GM23338 (cell line): ENCODE results near the gene ZNF440. TPM values are rescaled to one million over a fixed set of nuclear protein-coding genes. Genes with fewer than 3 reads are reported as not detected.
"Not testable (repeated sequence)": the region's sequence is repeated elsewhere in the genome, so short reads cannot be mapped to it uniquely, and the experiment has no call there.

Source experiments
- ATAC-seq: fragments of 200-7000 bp; cut with Tn5 transposase; 3 replicates; pipeline ENCODE4 v1.9.1; 2020
- DNase-seq: peaks from one replicate; pipeline ENCODE4 v3.0.0-alpha.2; 2015; ENCODE audit warnings: low spot score
- H2AFZ ChIP-seq: fragments of 200-600 bp; sonication (generic); 2 replicates; pipeline ENCODE4 v1.8.0; 2016; ENCODE audit warnings: antibody characterized with exemption, mild to moderate bottlenecking, moderate library complexity
- H3F3A ChIP-seq: fragments of 200-600 bp; sonication (generic); replicated peaks from 2 replicates; pipeline ENCODE4 v1.8.0; 2017; ENCODE audit warnings: antibody characterized with exemption, mixed run types, low read depth
- H3K27ac ChIP-seq: fragments of 200-600 bp; sonication (generic); 2 replicates; pipeline ENCODE4 v1.6.1; 2016; ENCODE audit warnings: low read depth
- H3K27me3 ChIP-seq: fragments of 200-600 bp; sonication (generic); 2 replicates; pipeline ENCODE4 v1.8.0; 2016; ENCODE audit warnings: mild to moderate bottlenecking, mixed run types, moderate library complexity; ENCODE audit not compliant: insufficient read depth
- H3K36me3 ChIP-seq: fragments of 200-600 bp; sonication (generic); 2 replicates; pipeline ENCODE4 v1.8.0; 2016; ENCODE audit warnings: mild to moderate bottlenecking; ENCODE audit not compliant: insufficient read depth
- H3K4me1 ChIP-seq: fragments of 200-600 bp; sonication (generic); 2 replicates; pipeline ENCODE4 v1.8.0; 2016; ENCODE audit warnings: mild to moderate bottlenecking, moderate library complexity; ENCODE audit not compliant: insufficient read depth
- H3K4me2 ChIP-seq: fragments of 200-600 bp; sonication (generic); 2 replicates; pipeline ENCODE4 v1.7.1; 2017; ENCODE audit warnings: mixed run types
- H3K4me3 ChIP-seq: fragments of 200-600 bp; sonication (generic); 2 replicates; pipeline ENCODE4 v1.6.1; 2016; ENCODE audit warnings: mixed run types
- H3K79me2 ChIP-seq: fragments of 200-600 bp; sonication (generic); replicated peaks from 2 replicates; pipeline ENCODE4 v1.8.0; 2017; ENCODE audit warnings: mild to moderate bottlenecking; ENCODE audit not compliant: insufficient read depth
- H3K9me2 ChIP-seq: fragments of 200-600 bp; sonication (generic); 2 replicates; pipeline ENCODE4 v1.8.0; 2017; ENCODE audit not compliant: insufficient read depth
- H4K20me1 ChIP-seq: fragments of 200-600 bp; sonication (generic); replicated peaks from 2 replicates; pipeline ENCODE4 v1.8.0; 2017; ENCODE audit warnings: mild to moderate bottlenecking; ENCODE audit not compliant: insufficient read depth
- H3K27ac Mint-ChIP-seq: 2 replicates; pipeline ENCODE4 v1.8.0; 2020; ENCODE audit warnings: inconsistent platforms, mild to moderate bottlenecking, moderate library complexity, mixed read lengths
- H3K27me3 Mint-ChIP-seq: 3 replicates; pipeline ENCODE4 v1.8.0; 2022; ENCODE audit warnings: low read depth, mild to moderate bottlenecking, moderate library complexity, mixed read lengths, inconsistent platforms; ENCODE audit not compliant: insufficient read depth, poor library complexity
- H3K36me3 Mint-ChIP-seq: 3 replicates; pipeline ENCODE4 v1.8.0; 2021; ENCODE audit warnings: low read depth, mild to moderate bottlenecking, inconsistent platforms, moderate library complexity, mixed read lengths
- H3K4me1 Mint-ChIP-seq: 3 replicates; pipeline ENCODE4 v1.8.0; 2020; ENCODE audit warnings: mild to moderate bottlenecking, inconsistent platforms, mixed read lengths
- H3K4me3 Mint-ChIP-seq: 3 replicates; pipeline ENCODE4 v1.8.0; 2021; ENCODE audit warnings: moderate library complexity, mild to moderate bottlenecking, inconsistent platforms, mixed read lengths
- H3K9me3 Mint-ChIP-seq: 3 replicates; pipeline ENCODE4 v1.8.0; 2020; ENCODE audit warnings: moderate library complexity, mild to moderate bottlenecking, inconsistent platforms, mixed read lengths
- CREB1 ChIP-seq: fragments of 250-450 bp; sonication (Bioruptor Pico); IDR thresholded peaks from 2 replicates; pipeline ENCODE4 v1.5.0; 2020; ENCODE audit warnings: low read depth, mild to moderate bottlenecking, moderate library complexity
- POLR2AphosphoS5 ChIP-seq: IDR thresholded peaks from 2 replicates; pipeline ENCODE4 v1.6.1; 2016; ENCODE audit warnings: antibody characterized with exemption, low read depth
- ZNF114 ChIP-seq: fragments of 250-450 bp; sonication (Bioruptor Pico); IDR thresholded peaks from 2 replicates; pipeline ENCODE4 v1.5.0; 2020; ENCODE audit warnings: mild to moderate bottlenecking, moderate library complexity
- polyA plus RNA-seq: library from polyadenylated mRNA; unstranded; fragments of >200 nt; fragmentation: Nextera tagmentation; extraction: Ambion mirVana; gene quantifications from 2 replicates; pipeline ENCODE4 v1.2.1, GENCODE V29; 2016
- total RNA-seq: library from RNA; depleted of rRNA; stranded (reverse); fragments of >200 nt; shearing (Covaris generic); gene quantifications from 2 replicates; pipeline ENCODE4 v1.2.3, GENCODE V29; 2014
- TF ChIP-seq, protein P1 (sequence below): fragments of 250-450 bp; sonication (Bioruptor Pico); IDR thresholded peaks from 2 replicates; pipeline ENCODE4 v1.5.0; 2020; ENCODE audit warnings: mild to moderate bottlenecking, moderate library complexity
- TF ChIP-seq, protein P2 (sequence below), 2 experiments: fragments of 200-600 bp in 1 of 2; sonication (generic) in 1 of 2; conservative IDR thresholded peaks; 2 replicates each; pipeline versions ENCODE4 v1.5.1 to v1.6.1; 2016 to 2017; ENCODE audit warnings: antibody characterized with exemption in 2 of 2, low read depth in 2 of 2, mild to moderate bottlenecking in 2 of 2, moderate library complexity in 1 of 2

ZNF440 gene
- total and polyA plus RNA-seq, 2 experiments from 2014 or later: 2.5 to 9.3 TPM

GRCh38 chr19:11848200-11848593, 34.1 kb downstream of the ZNF440 start (continued):
- TF ChIP-seq, protein P1, sequence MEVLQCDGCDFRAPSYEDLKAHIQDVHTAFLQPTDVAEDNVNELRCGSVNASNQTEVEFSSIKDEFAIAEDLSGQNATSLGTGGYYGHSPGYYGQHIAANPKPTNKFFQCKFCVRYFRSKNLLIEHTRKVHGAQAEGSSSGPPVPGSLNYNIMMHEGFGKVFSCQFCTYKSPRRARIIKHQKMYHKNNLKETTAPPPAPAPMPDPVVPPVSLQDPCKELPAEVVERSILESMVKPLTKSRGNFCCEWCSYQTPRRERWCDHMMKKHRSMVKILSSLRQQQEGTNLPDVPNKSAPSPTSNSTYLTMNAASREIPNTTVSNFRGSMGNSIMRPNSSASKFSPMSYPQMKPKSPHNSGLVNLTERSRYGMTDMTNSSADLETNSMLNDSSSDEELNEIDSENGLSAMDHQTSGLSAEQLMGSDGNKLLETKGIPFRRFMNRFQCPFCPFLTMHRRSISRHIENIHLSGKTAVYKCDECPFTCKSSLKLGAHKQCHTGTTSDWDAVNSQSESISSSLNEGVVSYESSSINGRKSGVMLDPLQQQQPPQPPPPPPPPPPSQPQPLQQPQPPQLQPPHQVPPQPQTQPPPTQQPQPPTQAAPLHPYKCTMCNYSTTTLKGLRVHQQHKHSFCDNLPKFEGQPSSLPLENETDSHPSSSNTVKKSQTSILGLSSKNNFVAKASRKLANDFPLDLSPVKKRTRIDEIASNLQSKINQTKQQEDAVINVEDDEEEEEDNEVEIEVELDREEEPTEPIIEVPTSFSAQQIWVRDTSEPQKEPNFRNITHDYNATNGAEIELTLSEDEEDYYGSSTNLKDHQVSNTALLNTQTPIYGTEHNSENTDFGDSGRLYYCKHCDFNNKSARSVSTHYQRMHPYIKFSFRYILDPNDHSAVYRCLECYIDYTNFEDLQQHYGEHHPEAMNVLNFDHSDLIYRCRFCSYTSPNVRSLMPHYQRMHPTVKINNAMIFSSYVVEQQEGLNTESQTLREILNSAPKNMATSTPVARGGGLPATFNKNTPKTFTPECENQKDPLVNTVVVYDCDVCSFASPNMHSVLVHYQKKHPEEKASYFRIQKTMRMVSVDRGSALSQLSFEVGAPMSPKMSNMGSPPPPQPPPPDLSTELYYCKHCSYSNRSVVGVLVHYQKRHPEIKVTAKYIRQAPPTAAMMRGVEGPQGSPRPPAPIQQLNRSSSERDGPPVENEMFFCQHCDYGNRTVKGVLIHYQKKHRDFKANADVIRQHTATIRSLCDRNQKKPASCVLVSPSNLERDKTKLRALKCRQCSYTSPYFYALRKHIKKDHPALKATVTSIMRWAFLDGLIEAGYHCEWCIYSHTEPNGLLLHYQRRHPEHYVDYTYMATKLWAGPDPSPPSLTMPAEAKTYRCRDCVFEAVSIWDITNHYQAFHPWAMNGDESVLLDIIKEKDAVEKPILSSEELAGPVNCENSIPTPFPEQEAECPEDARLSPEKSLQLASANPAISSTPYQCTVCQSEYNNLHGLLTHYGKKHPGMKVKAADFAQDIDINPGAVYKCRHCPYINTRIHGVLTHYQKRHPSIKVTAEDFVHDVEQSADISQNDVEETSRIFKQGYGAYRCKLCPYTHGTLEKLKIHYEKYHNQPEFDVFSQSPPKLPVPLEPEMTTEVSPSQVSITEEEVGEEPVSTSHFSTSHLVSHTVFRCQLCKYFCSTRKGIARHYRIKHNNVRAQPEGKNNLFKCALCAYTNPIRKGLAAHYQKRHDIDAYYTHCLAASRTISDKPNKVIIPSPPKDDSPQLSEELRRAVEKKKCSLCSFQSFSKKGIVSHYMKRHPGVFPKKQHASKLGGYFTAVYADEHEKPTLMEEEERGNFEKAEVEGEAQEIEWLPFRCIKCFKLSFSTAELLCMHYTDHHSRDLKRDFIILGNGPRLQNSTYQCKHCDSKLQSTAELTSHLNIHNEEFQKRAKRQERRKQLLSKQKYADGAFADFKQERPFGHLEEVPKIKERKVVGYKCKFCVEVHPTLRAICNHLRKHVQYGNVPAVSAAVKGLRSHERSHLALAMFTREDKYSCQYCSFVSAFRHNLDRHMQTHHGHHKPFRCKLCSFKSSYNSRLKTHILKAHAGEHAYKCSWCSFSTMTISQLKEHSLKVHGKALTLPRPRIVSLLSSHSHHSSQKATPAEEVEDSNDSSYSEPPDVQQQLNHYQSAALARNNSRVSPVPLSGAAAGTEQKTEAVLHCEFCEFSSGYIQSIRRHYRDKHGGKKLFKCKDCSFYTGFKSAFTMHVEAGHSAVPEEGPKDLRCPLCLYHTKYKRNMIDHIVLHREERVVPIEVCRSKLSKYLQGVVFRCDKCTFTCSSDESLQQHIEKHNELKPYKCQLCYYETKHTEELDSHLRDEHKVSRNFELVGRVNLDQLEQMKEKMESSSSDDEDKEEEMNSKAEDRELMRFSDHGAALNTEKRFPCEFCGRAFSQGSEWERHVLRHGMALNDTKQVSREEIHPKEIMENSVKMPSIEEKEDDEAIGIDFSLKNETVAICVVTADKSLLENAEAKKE (CRISPR knock-in tag): no peak
- TF ChIP-seq ZNF114: no peak
- TF ChIP-seq CREB1 (CRISPR knock-in tag): no peak
- TF ChIP-seq, protein P2, sequence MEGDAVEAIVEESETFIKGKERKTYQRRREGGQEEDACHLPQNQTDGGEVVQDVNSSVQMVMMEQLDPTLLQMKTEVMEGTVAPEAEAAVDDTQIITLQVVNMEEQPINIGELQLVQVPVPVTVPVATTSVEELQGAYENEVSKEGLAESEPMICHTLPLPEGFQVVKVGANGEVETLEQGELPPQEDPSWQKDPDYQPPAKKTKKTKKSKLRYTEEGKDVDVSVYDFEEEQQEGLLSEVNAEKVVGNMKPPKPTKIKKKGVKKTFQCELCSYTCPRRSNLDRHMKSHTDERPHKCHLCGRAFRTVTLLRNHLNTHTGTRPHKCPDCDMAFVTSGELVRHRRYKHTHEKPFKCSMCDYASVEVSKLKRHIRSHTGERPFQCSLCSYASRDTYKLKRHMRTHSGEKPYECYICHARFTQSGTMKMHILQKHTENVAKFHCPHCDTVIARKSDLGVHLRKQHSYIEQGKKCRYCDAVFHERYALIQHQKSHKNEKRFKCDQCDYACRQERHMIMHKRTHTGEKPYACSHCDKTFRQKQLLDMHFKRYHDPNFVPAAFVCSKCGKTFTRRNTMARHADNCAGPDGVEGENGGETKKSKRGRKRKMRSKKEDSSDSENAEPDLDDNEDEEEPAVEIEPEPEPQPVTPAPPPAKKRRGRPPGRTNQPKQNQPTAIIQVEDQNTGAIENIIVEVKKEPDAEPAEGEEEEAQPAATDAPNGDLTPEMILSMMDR (conservative IDR thresholded peaks at IDR 0.05; ENCODE audit: low read depth in 2 of 2): no peak

GRCh38 chr19:11848594-11849469, 34.8 kb downstream of the ZNF440 start, which contains the start of gene ZNF439:
ZNF439 (plus strand) TSS chr19:11848726; CDS start chr19:11848868, 142 bp downstream.
- Histone ChIP-seq H3K36me3 (no peaks in the 10 kb centered on the region), H2AFZ (peak within 1 kb of the TSS; percentile 98), H3K79me2 (no peaks in the 10 kb centered on the region), H4K20me1 (no peaks in the 10 kb centered on the region), H3F3A (no peaks in the 10 kb centered on the region), H3K27ac (no peak within 1 kb of the TSS; the same call in 1 of the 2 replicates), H3K9me2 (no peaks in the 10 kb centered on the region), H3K27me3 (peaks cover 15% of the 10 kb centered on the region), H3K4me1 (no peaks in the 10 kb centered on the region), H3K4me2 (peak within 1 kb of the TSS; percentile 85), H3K4me3 (peak within 1 kb of the TSS; percentile 65)
- no peak within 1 kb of the TSS for H3K27ac Mint-ChIP-seq
- peaks cover 17% of the 10 kb centered on the region for H3K36me3 Mint-ChIP-seq
- TF ChIP-seq ZNF114 (no peak), POLR2AphosphoS5 (peak; percentile 88)
- TF ChIP-seq, protein P2 (conservative IDR thresholded peaks at IDR 0.05; ENCODE audit: low read depth in 2 of 2): no peak
- H3K9me3 Mint-ChIP-seq: peaks cover 93% of the 10 kb centered on the region
- H3K4me3 Mint-ChIP-seq: no peak within 1 kb of the TSS
- ATAC-seq: no peak; the same call in 2 of the 3 replicates
- H3K27me3 Mint-ChIP-seq: peaks cover 5% of the 10 kb centered on the region
- H3K4me1 Mint-ChIP-seq: no peaks in the 10 kb centered on the region
- DNase-seq: peak; percentile 97

DNA sequence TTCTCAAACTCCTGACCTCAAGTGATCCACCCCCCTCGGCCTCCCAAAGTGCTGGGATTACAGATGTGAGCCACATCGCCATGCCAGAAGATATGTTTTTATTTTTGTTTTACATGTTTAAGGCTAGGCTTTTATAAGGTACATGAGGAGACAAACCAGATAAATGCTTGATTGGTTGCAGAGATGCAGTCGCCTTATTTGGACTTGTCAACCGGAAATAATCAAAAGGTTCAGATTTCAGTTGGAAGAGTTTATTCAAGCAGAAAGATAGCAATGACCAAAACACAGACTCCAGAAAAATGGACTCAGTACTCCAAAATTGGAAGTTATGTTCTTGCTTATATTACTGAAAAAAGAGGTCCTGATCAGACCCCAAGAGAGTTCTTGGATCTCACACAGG, 36.2 kb downstream of the ZNF440 start:
- not testable (repeated sequence) for DNase-seq, H3K79me2 ChIP-seq, H3K27ac Mint-ChIP-seq, ATAC-seq, H3K4me1 ChIP-seq, H3K9me2 ChIP-seq, H2AFZ ChIP-seq, H3K27ac ChIP-seq, H4K20me1 ChIP-seq, H3K4me3 ChIP-seq, H3K27me3 Mint-ChIP-seq, H3K36me3 ChIP-seq, H3K4me3 Mint-ChIP-seq, H3K4me2 ChIP-seq, H3F3A ChIP-seq, H3K4me1 Mint-ChIP-seq
- H3K36me3 Mint-ChIP-seq: peaks cover 22% of the 10 kb centered on the region
- H3K9me3 Mint-ChIP-seq: peaks cover 93% of the 10 kb centered on the region
- H3K27me3 ChIP-seq: peaks cover 15% of the 10 kb centered on the region
